ENCODE measurements around the gene CHST3. TPM values are rescaled to one million over a fixed set of nuclear protein-coding genes. Genes with fewer than 3 reads are reported as not detected.

Gene CHST3
- total and polyA plus RNA-seq, 8 donors = 10.3 to 20.1 (median 11.6) TPM

GRCh38 chr10:71927159-71927558 is 37.0 kb upstream of the CHST3 start:
- DNase-seq = no peak
- H3K27me3 ChIP-seq = no peaks in the 10 kb centered on the region
- no peak for TF ChIP-seq CTCF (IDR thresholded peaks at IDR 0.05)
- no peak overlapping the region for H3K4me3 ChIP-seq
- H3K4me1 ChIP-seq = no peaks in the 10 kb centered on the region
- ATAC-seq = no peak
- peaks cover 0 to 1% of the 10 kb centered on the region in 2 donors for H3K9me3 ChIP-seq
- H3K27ac ChIP-seq = no peak overlapping the region
- no peaks in the 10 kb centered on the region for H3K36me3 ChIP-seq
- intact Hi-C loops (cut with DNase I) = no loop called here

- intact Hi-C loops (cut with DNase I) = no loop called here
- no peak for TF ChIP-seq CTCF (IDR thresholded peaks at IDR 0.05)
- no peak for ATAC-seq
Measured at GRCh38 chr10:71927776-71928592, 36.2 kb upstream of the CHST3 start.

GRCh38 chr10:71931295-71931694 is 32.9 kb upstream of the CHST3 start:
- intact Hi-C loops (cut with DNase I) = no loop called here
- Histone ChIP-seq H3K4me3 (no peak overlapping the region), H3K4me1 (no peaks in the 10 kb centered on the region), H3K27me3 (no peaks in the 10 kb centered on the region), H3K9me3 (peaks cover 0 to 22% of the 10 kb centered on the region in 2 donors), H3K36me3 (no peaks in the 10 kb centered on the region), H3K27ac (no peak overlapping the region)
- TF ChIP-seq CTCF (IDR thresholded peaks at IDR 0.05) = no peak
- DNase-seq = no peak
- no peak for ATAC-seq

More at GRCh38 chr10:71927776-71928592, 36.2 kb upstream of the CHST3 start:
- no peaks in the 10 kb centered on the region for H3K4me1 ChIP-seq
- no peak overlapping the region for H3K4me3 ChIP-seq
- peaks cover 0 to 6% of the 10 kb centered on the region in 2 donors for H3K9me3 ChIP-seq
- no peaks in the 10 kb centered on the region for H3K27me3 ChIP-seq
- H3K36me3 ChIP-seq = no peaks in the 10 kb centered on the region
- no peak overlapping the region for H3K27ac ChIP-seq
- no peak for DNase-seq

- Histone ChIP-seq H3K36me3 (no peaks in the 10 kb centered on the region), H3K9me3 (peaks cover 0 to 26% of the 10 kb centered on the region in 2 donors), H3K4me3 (no peak overlapping the region), H3K4me1 (no peaks in the 10 kb centered on the region), H3K27ac (no peak overlapping the region), H3K27me3 (no peaks in the 10 kb centered on the region)
- intact Hi-C loops (cut with DNase I) = no loop called here
- no peak for DNase-seq
- ATAC-seq = no peak
- no peak for TF ChIP-seq CTCF (IDR thresholded peaks at IDR 0.05)
Measured at GRCh38 chr10:71933651-71934050, 30.5 kb upstream of the CHST3 start.

- DNase-seq (no peak), ATAC-seq (no peak)
- H3K36me3 ChIP-seq = no peaks in the 10 kb centered on the region
- H3K27me3 ChIP-seq = no peaks in the 10 kb centered on the region
- H3K4me3 ChIP-seq = no peak overlapping the region
- no peaks in the 10 kb centered on the region for H3K4me1 ChIP-seq
- no peak for TF ChIP-seq CTCF (IDR thresholded peaks at IDR 0.05)
- intact Hi-C loops (cut with DNase I) = no loop called here
- no peak overlapping the region for H3K27ac ChIP-seq
- peaks cover 0 to 42% of the 10 kb centered on the region in 2 donors for H3K9me3 ChIP-seq
Measured at GRCh38 chr10:71938211-71938610, 26.0 kb upstream of the CHST3 start.

Measured in left lung (tissue), 10 donors.